HepG2 (cell line): ENCODE data around the gene CIB1. TPM values are rescaled to one million over a fixed set of nuclear protein-coding genes. Genes with fewer than 3 reads are reported as not detected.

ENCODE experiments used
- AHDC1 ChIP-seq: sonication (generic); formaldehyde crosslinking; IDR thresholded peaks from 2 replicates; pipeline ENCODE4 v1.5.1; 2020; ENCODE audit warnings: mild to moderate bottlenecking, missing genetic modification reagents, borderline replicate concordance
- HNRNPLL ChIP-seq: fragments of 200-400 bp; formaldehyde crosslinking; IDR thresholded peaks from 2 replicates; pipeline ENCODE4 v1.6.1; 2017; ENCODE audit warnings: mild to moderate bottlenecking, low read depth, low read length; ENCODE audit not compliant: poor library complexity, severe bottlenecking
- JUN ChIP-seq: sonication (generic); formaldehyde crosslinking; IDR thresholded peaks from 2 replicates; pipeline ENCODE4 v1.4.0; 2020; ENCODE audit warnings: mild to moderate bottlenecking, missing genetic modification reagents
- JUNB ChIP-seq: sonication (generic); formaldehyde crosslinking; IDR thresholded peaks from 2 replicates; pipeline ENCODE4 v1.8.0; 2022; ENCODE audit warnings: missing genetic modification reagents, mild to moderate bottlenecking, borderline replicate concordance
- MTA3 ChIP-seq: sonication (generic); formaldehyde crosslinking; IDR thresholded peaks from 2 replicates; pipeline ENCODE4 v1.4.0; 2020; ENCODE audit warnings: missing genetic modification reagents
- NR2F2 ChIP-seq: IDR thresholded peaks from 2 replicates; pipeline ENCODE4 v1.6.1; 2012; ENCODE audit warnings: low read depth, inconsistent platforms, borderline replicate concordance
- PAF1 ChIP-seq: IDR thresholded peaks from 2 replicates; pipeline ENCODE4 v1.6.1; 2016; ENCODE audit warnings: missing genetic modification reagents, missing compliant biosample characterization
- PLRG1 ChIP-seq: fragments of 450-650 bp; conservative IDR thresholded peaks from 2 replicates; pipeline ENCODE4 v1.6.1; 2016
- PRMT3 ChIP-seq: sonication (generic); formaldehyde crosslinking; IDR thresholded peaks from 2 replicates; pipeline ENCODE4 v1.8.1; 2022; ENCODE audit warnings: low read depth, mild to moderate bottlenecking, moderate library complexity, missing genetic modification reagents, borderline replicate concordance
- RERE ChIP-seq: IDR thresholded peaks from 2 replicates; pipeline ENCODE4 v1.6.1; 2016; ENCODE audit warnings: low read depth, missing genetic modification reagents, missing compliant biosample characterization
- RFX1 ChIP-seq: fragments of 450-650 bp; IDR thresholded peaks from 2 replicates; pipeline ENCODE4 v1.6.1; 2017
- ZBTB34 ChIP-seq: sonication (generic); formaldehyde crosslinking; IDR thresholded peaks from 2 replicates; pipeline ENCODE4 v1.8.0; 2022; ENCODE audit warnings: mild to moderate bottlenecking, missing genetic modification reagents
- ZGPAT ChIP-seq: IDR thresholded peaks from 2 replicates; pipeline ENCODE4 v1.6.1; 2016; ENCODE audit warnings: mild to moderate bottlenecking
- ZNF530 ChIP-seq: sonication (generic); formaldehyde crosslinking; IDR thresholded peaks from 2 replicates; pipeline ENCODE4 v1.5.0; 2020; ENCODE audit warnings: low read depth, mild to moderate bottlenecking, missing genetic modification reagents
- polyA plus RNA-seq, 8 experiments: library from polyadenylated mRNA; depleted of rRNA in 3 of 8; stranded (reverse) in 7 of 8; unstranded in 1 of 8; fragments of >200 nt; fragmentation: Illumina TruSeq in 4 of 8; extraction: Trizol in 4 of 8; gene quantifications; 2 replicates each; pipeline versions ENCODE4 v1.2.1 to v1.2.3, GENCODE V29; 2011 to 2016; ENCODE audit warnings: low read depth in 4 of 8, missing spikeins in 1 of 8, mixed read lengths in 1 of 8; ENCODE audit not compliant: insufficient read depth in 1 of 8
- total RNA-seq, 5 experiments: library from RNA; depleted of rRNA; stranded (reverse); fragments of >200 nt; fragmentation: Illumina TruSeq; extraction: Trizol; gene quantifications; 2 replicates each; pipeline ENCODE4 v1.2.3, GENCODE V29; 2016; ENCODE audit warnings: low read depth in 1 of 5

Gene CIB1
- total and polyA plus RNA-seq, 2 of the 13 experiments (the other 11 are each of a cell fraction or from before 2014, with no cell fraction given) = 38.7 to 72.7 TPM

- TF ChIP-seq AHDC1 (CRISPR knock-in tag) (no peak), PAF1 (CRISPR knock-in tag) (no peak), HNRNPLL (no peak), RERE (CRISPR knock-in tag) (no peak), ZGPAT (CRISPR knock-in tag) (no peak), NR2F2 (no peak), MTA3 (CRISPR knock-in tag) (no peak), ZNF530 (no peak), PLRG1 (no peak), JUN (CRISPR knock-in tag) (no peak), RFX1 (no peak), PRMT3 (no peak), JUNB (no peak), ZBTB34 (CRISPR knock-in tag) (no peak)
Observed at GRCh38 chr15:90221246-90221900, 12.4 kb downstream of the CIB1 start (continued).
